HL-60 (cell line): Measurements from ENCODE around the gene SEMA6C.

ENCODE experiments used
- CTCF ChIP-seq: IDR thresholded peaks from one replicate; pipeline ENCODE4 v1.5.1; 2011; ENCODE audit warnings: low read length, control low read depth, inconsistent platforms; ENCODE audit not compliant: insufficient read depth
- POLR2AphosphoS5 ChIP-seq: IDR thresholded peaks from 2 replicates; pipeline ENCODE4 v1.6.1; 2012; ENCODE audit warnings: low read depth
- REST ChIP-seq: IDR thresholded peaks from 2 replicates; pipeline ENCODE4 v1.6.1; 2012; ENCODE audit warnings: low read depth; ENCODE audit not compliant: insufficient replicate concordance
- SPI1 ChIP-seq: IDR thresholded peaks from 2 replicates; pipeline ENCODE4 v1.6.1; 2012; ENCODE audit warnings: low read depth, mild to moderate bottlenecking, borderline replicate concordance

- TF ChIP-seq CTCF (no peak), REST (no peak), POLR2AphosphoS5 (no peak), SPI1 (no peak)
Observed at GRCh38 chr1:151135433-151136385, 10.7 kb downstream of the SEMA6C start.
